PC-3 (cell line): ENCODE data around the gene HCN3.
"Not testable (repeated sequence)": the region's sequence is repeated elsewhere in the genome, so short reads cannot be mapped to it uniquely, and the experiment has no call there.

ENCODE experiments used
- CTCF ChIP-seq: fragments of 300-600 bp; sonication (generic); conservative IDR thresholded peaks from 2 replicates; pipeline ENCODE4 v1.5.1; 2017; ENCODE audit warnings: antibody characterized with exemption, low read depth, mild to moderate bottlenecking, low read length
- EZH2 ChIP-seq: fragments of 300-600 bp; sonication (generic); IDR thresholded peaks from one replicate; pipeline ENCODE4 v1.6.1; 2017; ENCODE audit warnings: antibody characterized with exemption, mild to moderate bottlenecking, low read length; ENCODE audit not compliant: unreplicated experiment

- TF ChIP-seq CTCF, EZH2: not testable (repeated sequence)
Measured at GRCh38 chr1:155232001-155232978, 45.0 kb upstream of the HCN3 start.
